Stimulated activated CD4-positive, alpha-beta T cell treated with anti-CD3 and anti-CD28 coated beads, Interleukin-4, amount 100 ng/mL, for 24 hours (primary cell): ENCODE measurements around the gene FOXL3.
"Not testable (repeated sequence)": the region's sequence is repeated elsewhere in the genome, so short reads cannot be mapped to it uniquely, and the experiment has no call there.

Experiments
- DNase-seq: peaks from one replicate; pipeline ENCODE4 v3.0.0-alpha.2; 2020

The FOXL3 gene

GRCh38 chr7:289756-290553, at the start of gene FOXL3:
Gene FOXL3, plus strand, starts transcription at chr7:290170. Its CDS starts 0 bp downstream, at chr7:290170.
- DNase-seq, result no peak

- no peak for DNase-seq
Observed at GRCh38 chr7:240887-241421, 49.0 kb upstream of the FOXL3 start.

- no peak for DNase-seq
Observed at GRCh38 chr7:241513-241912, 48.5 kb upstream of the FOXL3 start.

GRCh38 chr7:242826-243579, 47.0 kb upstream of the FOXL3 start:
- not testable (repeated sequence) for DNase-seq

DNA sequence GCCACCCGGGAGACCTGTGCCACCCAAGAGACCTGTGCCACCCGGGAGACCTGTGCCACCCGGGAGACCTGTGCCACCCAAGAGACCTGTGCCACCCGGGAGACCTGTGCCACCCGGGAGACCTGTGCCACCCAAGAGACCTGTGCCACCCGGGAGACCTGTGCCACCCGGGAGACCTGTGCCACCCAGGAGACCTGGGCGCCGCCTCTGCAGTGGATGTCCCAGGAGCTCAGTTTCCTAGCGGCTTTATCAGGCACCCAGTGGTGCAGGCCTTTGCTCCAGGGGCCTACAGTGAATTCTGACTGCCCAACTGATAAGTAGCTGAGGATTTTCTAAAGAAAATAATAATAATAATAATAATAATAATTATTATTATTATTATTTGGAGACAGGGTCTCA, 46.4 kb upstream of the FOXL3 start:
- DNase-seq, result not testable (repeated sequence)

GRCh38 chr7:244974-245373, 45.0 kb upstream of the FOXL3 start:
- DNase-seq, result no peak

DNA sequence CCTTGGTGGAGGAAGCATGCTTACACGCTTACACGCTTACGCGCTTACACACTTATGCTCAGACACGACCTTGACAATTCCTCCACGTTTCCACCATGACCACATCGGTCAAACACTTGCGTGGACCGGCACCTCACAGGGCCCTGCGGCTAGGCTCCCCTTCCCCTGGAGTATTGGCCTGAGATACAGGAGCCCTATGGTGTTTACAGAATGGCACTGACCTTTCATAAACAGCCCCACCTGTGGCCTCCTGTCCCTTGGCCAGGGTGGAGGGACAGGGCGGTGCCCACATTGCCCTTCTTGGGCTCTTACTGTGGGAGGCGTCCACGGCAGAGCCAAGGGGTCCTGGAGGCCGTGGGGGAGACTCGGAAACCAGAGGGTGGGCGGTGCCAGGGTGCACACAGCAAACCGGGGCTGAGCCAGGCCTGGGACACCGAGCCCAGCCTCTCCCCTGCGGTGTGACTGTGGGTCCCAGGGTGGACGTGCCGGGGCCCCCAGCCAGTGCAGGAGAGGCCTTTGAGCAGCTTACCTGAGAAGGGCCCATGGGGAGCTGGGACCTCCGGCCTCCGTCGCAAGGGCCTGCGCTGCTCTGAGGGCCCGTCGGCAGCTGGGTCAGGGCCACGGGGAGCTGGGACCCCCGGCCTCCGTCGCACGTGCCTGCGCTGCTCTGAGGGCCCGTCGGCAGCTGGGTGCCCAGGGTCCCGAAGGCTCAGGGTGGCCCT, 44.2 kb upstream of the FOXL3 start:
- no peak for DNase-seq

GRCh38 chr7:246451-246850, 43.5 kb upstream of the FOXL3 start:
- DNase-seq, result no peak

- DNase-seq, result no peak
Observed at GRCh38 chr7:247181-247580, 42.8 kb upstream of the FOXL3 start.

- no peak for DNase-seq
Observed at GRCh38 chr7:247636-248035, 42.3 kb upstream of the FOXL3 start.

DNA sequence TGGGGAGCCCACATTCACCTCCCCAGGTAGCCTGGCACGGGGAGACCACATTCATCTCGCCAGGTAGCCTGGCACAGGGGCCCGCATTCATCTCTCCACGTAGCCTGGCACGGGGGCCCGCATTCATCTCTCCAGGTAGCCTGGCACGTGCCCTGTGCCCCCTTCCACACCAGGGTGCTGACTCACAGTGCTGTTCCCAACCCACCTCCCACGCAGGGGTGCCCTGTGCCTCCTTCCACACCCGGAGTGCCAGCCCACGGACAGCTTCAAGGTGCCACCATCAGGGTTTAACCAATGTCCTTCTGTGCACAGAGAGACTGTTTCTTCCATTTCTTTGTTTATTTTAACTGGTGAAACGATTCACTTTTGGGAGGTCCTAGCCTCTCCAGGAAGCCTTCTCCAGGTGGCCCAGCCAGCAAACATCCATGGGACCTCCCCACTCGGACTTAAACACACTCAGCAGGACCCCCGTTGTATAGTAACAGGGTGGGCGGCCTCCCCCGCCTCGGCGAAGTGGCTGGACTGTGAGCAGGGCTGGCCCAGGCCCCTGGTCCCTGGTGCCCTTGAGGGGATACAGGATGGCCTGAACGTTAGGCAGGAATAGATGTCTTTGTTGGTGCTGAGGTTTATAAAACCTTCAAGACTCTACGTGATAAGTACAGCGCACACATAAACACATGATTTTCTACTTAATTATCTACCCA, 41.1 kb upstream of the FOXL3 start:
- no peak for DNase-seq

DNA sequence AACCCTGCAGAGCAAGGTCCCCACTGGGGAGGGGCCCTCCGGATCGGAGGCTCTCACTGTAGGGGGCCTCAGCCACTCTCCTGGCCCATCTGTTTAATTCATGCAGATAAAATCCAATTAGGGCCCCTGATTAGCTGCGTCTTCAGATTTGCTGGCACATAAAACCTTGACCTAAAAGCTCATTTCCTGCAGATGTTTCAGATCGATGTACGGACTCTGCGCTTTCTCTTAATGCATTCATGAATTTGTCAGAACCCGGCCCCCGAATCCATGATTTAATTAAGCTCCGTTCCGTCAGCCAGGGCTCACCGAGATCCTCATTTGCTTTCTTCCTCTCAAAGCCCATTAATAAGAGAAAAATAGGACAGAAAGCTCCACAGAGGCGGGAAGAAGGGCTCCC, 40.0 kb upstream of the FOXL3 start:
- no peak for DNase-seq

DNA sequence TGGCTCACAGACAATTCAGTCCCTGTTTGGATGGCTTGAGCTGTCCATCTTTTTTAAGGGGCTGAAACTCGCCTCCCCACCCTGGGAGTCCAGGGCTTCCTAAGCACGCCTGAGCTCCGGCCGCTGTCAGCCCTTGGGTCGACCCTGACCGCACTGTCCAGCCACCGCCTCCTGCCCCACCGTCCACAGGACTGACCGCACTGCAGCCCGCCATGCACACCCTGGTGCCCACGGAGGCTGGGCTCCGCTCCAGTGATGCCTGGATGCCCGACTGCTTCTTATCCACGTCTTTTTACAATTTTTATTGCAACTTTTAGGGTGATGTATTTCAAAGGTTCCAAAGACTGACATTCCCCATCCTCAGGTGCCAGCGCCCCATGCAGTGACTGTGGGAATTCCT, 39.4 kb upstream of the FOXL3 start:
- DNase-seq, result no peak

DNA sequence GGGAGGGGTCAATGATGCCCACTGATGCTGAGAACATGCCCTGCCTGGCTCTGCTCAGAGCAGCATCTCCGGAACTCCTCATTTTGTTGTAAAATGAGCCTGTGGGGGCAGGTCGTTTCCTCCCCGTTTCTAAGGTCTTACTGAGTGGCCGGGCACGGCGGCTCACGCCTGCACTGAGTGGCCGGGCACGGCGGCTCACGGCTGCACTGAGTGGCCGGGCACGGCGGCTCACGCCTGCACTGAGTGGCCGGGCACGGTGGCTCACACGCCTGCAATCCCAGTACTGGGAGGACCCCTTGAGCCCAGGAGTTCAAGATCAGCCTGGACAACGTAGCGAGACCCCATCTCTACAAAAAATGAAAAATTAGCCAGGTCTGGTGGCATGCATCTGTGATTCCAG, 39.0 kb upstream of the FOXL3 start:
- no peak for DNase-seq

DNA sequence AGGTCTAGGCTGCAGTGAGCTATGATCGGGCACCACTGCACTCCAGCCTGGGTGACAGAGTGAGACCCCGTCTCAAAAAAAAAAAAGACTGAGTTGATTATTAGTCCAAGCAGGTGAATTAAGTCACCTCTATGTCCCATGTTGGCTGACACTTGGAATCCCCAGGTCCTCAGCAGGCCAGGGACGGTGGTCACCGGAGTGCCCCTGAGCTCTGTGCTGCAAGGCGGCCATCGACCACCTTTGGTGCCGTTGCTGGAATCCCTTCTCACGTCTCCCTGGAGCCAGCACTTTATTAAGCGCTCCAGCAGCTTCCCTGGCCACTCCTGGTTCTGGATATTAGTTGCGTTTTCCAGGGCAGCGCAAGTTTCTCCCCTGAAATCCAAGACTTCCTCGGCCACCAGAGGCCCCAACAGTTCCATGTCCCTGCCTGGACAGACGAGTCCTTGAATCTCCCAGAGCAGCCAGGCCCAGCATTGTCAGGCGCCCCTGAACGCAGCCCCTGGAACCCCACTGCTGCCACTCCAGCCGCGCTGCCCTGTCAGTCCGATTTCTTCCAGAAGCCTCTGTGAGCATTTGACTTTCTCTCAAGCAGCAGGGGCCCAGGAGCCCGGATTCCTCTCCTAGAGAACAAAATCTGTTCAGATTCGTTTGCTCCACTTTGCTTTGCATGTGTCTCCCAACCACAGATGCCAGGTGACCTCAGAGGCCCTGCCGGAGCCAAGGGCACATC, 38.4 kb upstream of the FOXL3 start:
- DNase-seq, result no peak

- no peak for DNase-seq
Observed at GRCh38 chr7:252216-252965, 37.6 kb upstream of the FOXL3 start.

GRCh38 chr7:252981-253380, 37.0 kb upstream of the FOXL3 start:
- no peak for DNase-seq

DNA sequence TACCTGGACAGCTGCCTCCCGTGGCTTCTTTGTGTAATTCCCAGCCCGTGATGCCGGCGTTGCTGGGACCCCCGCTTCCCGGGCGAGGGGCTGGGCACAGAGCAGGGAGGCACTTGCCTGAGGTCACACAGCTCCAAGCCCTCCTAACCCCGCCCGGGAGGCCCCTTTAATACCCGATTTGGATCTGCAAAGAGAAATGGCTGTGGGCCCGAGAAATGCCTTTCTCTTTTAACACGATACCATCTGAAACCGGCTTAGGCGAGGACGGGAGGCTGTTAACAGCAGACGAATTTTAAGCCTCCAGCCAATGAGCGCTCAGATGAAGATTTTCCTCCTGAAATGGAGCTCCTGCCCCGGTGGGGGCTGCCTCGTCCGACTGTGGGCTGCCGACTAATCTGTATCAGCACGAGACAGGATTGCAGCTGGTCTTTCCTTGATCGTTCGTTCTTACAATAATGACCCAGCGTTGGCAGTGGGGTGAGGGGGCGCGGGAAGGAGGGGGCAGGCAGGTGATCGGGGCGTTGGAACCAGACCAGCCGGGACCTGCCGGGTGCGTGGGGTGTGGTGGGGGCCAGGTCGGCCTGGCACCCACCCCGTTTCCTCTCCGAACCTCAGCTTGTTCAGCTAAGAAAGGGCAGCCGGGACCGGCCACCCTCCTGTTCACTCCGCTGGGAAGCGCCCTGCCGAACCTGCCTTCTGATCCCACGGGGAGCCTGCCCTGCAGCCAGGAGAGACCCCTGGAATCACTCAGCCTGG, 36.2 kb upstream of the FOXL3 start:
- no peak for DNase-seq

- no peak for DNase-seq
Observed at GRCh38 chr7:254337-255037, 35.5 kb upstream of the FOXL3 start.

DNA sequence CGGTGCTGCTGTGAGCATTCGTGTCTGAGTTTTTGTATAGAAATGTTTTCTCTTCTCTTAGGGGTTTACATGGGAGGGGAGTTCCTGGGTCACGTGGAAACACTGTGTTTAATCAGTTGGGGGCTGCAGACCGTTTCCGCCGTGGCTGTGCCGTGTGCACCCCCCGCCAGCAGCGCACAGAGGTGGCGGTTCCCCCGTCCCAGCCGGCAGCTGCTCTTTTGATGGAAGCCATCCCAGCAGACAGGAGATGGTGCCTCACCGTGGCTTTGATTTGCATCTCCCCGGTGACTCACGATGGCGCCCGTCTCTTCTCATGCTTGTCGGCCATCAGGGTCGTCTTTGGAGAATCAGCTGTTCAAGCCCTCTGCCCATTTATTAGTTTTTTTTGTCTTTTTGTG, 34.9 kb upstream of the FOXL3 start:
- DNase-seq, result no peak
